Ovary (tissue), 9 donors: ENCODE data around the gene OVCH2. TPM values are rescaled to one million over a fixed set of nuclear protein-coding genes. Genes with fewer than 3 reads are reported as not detected.
A peak's percentile ranks its signal among the peaks of the same experiment; 100 is the strongest.

ENCODE experiments used
- DNase-seq, 5 donors: peaks; one replicate each; pipeline ENCODE4 v3.0.0-alpha.2; 2019 to 2020
- H3K27ac ChIP-seq, 2 donors: fragments of 200-600 bp; one replicate each; pipeline versions ENCODE4 v1.5.1 to v1.8.0; 2019 to 2022
- H3K27me3 ChIP-seq: fragments of 200-600 bp; one replicate; pipeline ENCODE4 v1.8.0; 2022
- H3K36me3 ChIP-seq: fragments of 200-600 bp; sonication (generic); one replicate; pipeline ENCODE4 v1.5.1; 2019
- H3K4me1 ChIP-seq: one replicate; pipeline ENCODE4 v1.8.1; 2013; ENCODE audit warnings: mild to moderate bottlenecking, moderate library complexity; ENCODE audit not compliant: insufficient read depth
- H3K4me3 ChIP-seq: fragments of 200-600 bp; sonication (generic); one replicate; pipeline ENCODE4 v1.5.1; 2017
- H3K9me3 ChIP-seq, 2 donors: fragments of 200-600 bp in 1 of 2; sonication (generic) in 1 of 2; one replicate each; pipeline versions ENCODE4 v1.5.1 to v1.8.1; 2013 to 2019; ENCODE audit warnings: mild to moderate bottlenecking in 1 of 2, moderate library complexity in 1 of 2
- EP300 ChIP-seq: sonication (generic); formaldehyde crosslinking; IDR thresholded peaks from one replicate; pipeline ENCODE4 v1.6.1; 2017; ENCODE audit warnings: antibody characterized with exemption
- POLR2A ChIP-seq: fragments of 450-650 bp; IDR thresholded peaks from one replicate; pipeline ENCODE4 v1.6.1; 2017; ENCODE audit warnings: antibody characterized with exemption, mild to moderate bottlenecking, moderate library complexity
- WGBS, 3 donors: extraction: QIAGEN DNeasy Blood & Tissue Kit in 1 of 3; methylation state at CpG; one replicate each; pipeline versions ENCODE4 v1.1.5 to v1.1.7; 2013 to 2017; 5-methylcytosine and 5-hydroxymethylcytosine counted together
- intact Hi-C, 4 donors: fragments of 100-400 bp; cut with DNase I; formaldehyde crosslinking; loops; one replicate each; pipeline versions ENCODE4 v1.11.0 to v1.15.1; 2022 to 2023
- polyA plus RNA-seq, 2 donors: library from polyadenylated mRNA; stranded (reverse); fragments of 200-250 nt in 1 of 2; fragments of 350-450 nt in 1 of 2; fragmentation: Illumina TruSeq in 1 of 2; extraction: RNeasy Lipid Tissue Mini Kit (QIAGEN cat#74804) in 1 of 2; gene quantifications; one replicate each; pipeline ENCODE4 v1.2.3, GENCODE V29; 2013 to 2014
- total RNA-seq, 7 donors: library from RNA; depleted of rRNA in 2 of 7; stranded (reverse); fragments of >200 nt in 2 of 7; fragmentation: NEBNext Ultra II Directional in 3 of 7; extraction: Animal tissue kit (Norgen Biotek cat#: 25700) in 3 of 7; gene quantifications; one replicate each; pipeline versions ENCODE4 v1.1.0 to v1.2.4, GENCODE V29; 2016 to 2023
- TF ChIP-seq, protein P1 (sequence below), 3 donors: fragments of 450-650 bp in 2 of 3; fragments of 200-600 bp in 1 of 3; IDR thresholded peaks; one replicate each; pipeline versions ENCODE4 v1.5.1 to v1.8.0; 2016 to 2022; ENCODE audit warnings: antibody characterized with exemption in 3 of 3, mild to moderate bottlenecking in 1 of 3
- donor health status: DM: no; HTN: no; CAD: no; lungs with moderate emphysema.
- donor health status: DM: no; HTN: no; CAD: no.
- donor health status: Bipolar disorder and iron deficiency.
- donor health status: DM: yes; HTN: yes; CAD: no.
- donor health status: DM: no; HTN: no; CAD: no.
- donor health status: DM: yes; HTN: yes; CAD: no.

OVCH2 gene
- total and polyA plus RNA-seq, 9 donors: 0.23 to 0.89 TPM; not detected in 7

DNA sequence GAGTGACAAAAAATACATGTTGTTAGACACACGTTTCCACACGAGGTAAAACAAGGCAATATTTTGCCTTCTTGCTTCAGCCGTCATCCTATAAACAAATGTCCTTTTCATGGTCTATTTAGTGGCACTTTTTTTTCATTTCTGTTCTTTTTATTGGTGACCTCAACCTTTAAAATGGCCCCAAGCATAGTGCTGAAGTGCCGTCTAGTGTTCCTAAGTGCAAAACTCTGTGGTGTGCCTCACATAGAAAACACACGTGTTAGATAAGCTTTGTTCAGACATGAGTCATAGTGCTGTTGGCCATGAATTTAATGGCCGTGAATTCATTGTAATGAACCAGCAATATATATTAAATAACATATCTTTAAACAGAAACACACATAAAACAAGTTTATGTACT lies 15.6 kb downstream of the OVCH2 start:
- no peak for TF ChIP-seq EP300
- TF ChIP-seq, protein P1, sequence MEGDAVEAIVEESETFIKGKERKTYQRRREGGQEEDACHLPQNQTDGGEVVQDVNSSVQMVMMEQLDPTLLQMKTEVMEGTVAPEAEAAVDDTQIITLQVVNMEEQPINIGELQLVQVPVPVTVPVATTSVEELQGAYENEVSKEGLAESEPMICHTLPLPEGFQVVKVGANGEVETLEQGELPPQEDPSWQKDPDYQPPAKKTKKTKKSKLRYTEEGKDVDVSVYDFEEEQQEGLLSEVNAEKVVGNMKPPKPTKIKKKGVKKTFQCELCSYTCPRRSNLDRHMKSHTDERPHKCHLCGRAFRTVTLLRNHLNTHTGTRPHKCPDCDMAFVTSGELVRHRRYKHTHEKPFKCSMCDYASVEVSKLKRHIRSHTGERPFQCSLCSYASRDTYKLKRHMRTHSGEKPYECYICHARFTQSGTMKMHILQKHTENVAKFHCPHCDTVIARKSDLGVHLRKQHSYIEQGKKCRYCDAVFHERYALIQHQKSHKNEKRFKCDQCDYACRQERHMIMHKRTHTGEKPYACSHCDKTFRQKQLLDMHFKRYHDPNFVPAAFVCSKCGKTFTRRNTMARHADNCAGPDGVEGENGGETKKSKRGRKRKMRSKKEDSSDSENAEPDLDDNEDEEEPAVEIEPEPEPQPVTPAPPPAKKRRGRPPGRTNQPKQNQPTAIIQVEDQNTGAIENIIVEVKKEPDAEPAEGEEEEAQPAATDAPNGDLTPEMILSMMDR (IDR thresholded peaks at IDR 0.05): peak in 1 of 3 donors; percentile 18
- Histone ChIP-seq H3K4me3 (no peak overlapping the region), H3K27ac (no peak overlapping the region), H3K9me3 (no peaks in the 10 kb centered on the region), H3K4me1 (no peaks in the 10 kb centered on the region), H3K27me3 (no peaks in the 10 kb centered on the region), H3K36me3 (no peaks in the 10 kb centered on the region)
- 37 to 64% (median 47%) methylated on average over 6 of the region's 6 CpGs for WGBS, 3 donors
- no peak for DNase-seq
- intact Hi-C loops: loop anchor here in 1 of 4 donors (5.0 kb wide), 1 partner anchor 593 kb away; no protein-coding TSS in a partner anchor

DNA sequence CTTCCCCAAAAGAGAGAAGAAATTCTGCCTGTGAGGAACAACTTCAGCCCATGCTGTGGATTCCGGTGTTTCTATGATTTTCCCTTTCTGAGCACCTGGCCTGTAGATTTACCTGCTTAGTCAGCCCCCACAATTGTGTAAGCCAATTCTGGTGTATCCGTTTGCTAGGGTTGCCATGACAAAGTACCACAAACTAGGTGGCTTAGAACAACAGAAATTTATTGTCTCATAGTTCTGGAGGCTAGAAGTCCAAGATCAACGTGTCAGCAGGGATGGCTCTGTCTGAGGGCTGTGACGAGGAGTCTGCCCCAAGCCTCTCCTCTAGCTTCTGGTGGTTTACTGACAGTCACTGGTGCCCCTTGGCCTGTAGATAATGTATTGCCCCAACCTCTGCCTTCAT lies 17.0 kb downstream of the OVCH2 start:
- Histone ChIP-seq H3K4me1 (no peaks in the 10 kb centered on the region), H3K9me3 (no peaks in the 10 kb centered on the region), H3K4me3 (no peak overlapping the region), H3K27ac (no peak overlapping the region), H3K36me3 (no peaks in the 10 kb centered on the region), H3K27me3 (no peaks in the 10 kb centered on the region)
- intact Hi-C loops: loop anchor here in 3 of 4 donors (2.0 to 10.0 kb wide), 3 partner anchors 114 to 118 kb away; no protein-coding TSS in a partner anchor
- TF ChIP-seq POLR2A (no peak), EP300 (no peak)
- TF ChIP-seq, protein P1 (IDR thresholded peaks at IDR 0.05): no peak
- 51 to 69% (median 64%) methylated on average over 4 of the region's 4 CpGs for WGBS, 3 donors
- DNase-seq: no peak

DNA sequence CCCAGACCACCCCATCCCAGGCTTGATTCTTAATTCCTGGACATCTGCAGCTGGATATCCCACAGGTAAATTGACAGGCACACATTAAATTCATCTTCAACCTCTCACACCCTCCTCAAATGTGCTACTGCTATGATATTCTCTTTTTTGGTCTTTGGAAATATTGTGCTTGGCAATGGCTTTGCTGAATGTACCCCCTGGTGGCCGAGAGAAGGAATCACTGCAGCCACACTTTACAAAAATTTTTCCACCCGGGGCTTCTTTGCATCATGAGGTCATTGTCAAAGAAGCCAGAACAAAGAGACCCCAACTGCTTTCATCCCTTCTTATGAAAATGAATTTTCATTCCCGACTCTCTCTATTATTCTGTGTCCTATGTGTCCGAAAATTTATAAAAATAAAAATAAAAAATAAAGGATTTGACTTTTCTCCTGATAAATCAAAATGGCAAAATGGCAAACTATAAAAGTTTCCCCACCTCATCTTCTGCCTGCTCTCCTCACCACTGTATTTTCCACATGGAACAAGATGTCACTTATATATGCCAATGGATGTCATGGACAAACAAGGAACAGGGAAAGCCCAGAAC lies 17.9 kb downstream of the OVCH2 start:
- no peaks in the 10 kb centered on the region for H3K27me3 ChIP-seq
- no peaks in the 10 kb centered on the region for H3K36me3 ChIP-seq
- intact Hi-C loops: loop anchor here in 3 of 4 donors (2.0 to 10.0 kb wide), 3 partner anchors 114 to 118 kb away; no protein-coding TSS in a partner anchor
- 10 to 17% (median 15%) methylated on average over 4 of the region's 4 CpGs for WGBS, 3 donors
- peak in 1 of 5 donors; percentile 25 for DNase-seq
- H3K4me3 ChIP-seq: no peak overlapping the region
- H3K9me3 ChIP-seq: no peaks in the 10 kb centered on the region
- H3K4me1 ChIP-seq: no peaks in the 10 kb centered on the region
- no peak overlapping the region for H3K27ac ChIP-seq
- TF ChIP-seq EP300: no peak
- TF ChIP-seq, protein P1 (IDR thresholded peaks at IDR 0.05): peak in 2 of 3 donors; percentile 48 to 73

DNA sequence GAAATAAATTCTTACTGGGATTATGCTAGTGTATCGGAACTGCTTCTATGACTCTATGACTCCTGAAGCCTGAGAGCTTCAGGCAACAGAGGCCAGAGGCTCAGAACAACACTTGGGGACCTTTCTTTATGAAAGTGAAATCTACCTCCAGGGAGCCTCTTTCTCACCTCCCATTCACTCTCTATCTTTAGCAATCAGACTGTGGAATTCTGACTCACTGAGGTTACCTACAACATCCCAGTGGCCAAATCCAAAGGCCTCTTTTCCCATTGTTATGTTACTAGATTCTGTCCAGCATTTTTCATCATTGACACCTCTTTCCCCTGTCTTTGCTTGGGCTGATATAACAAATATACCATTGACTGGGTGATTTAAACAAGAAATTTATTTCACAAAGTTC lies 18.9 kb downstream of the OVCH2 start:
- H3K9me3 ChIP-seq: no peaks in the 10 kb centered on the region
- DNase-seq: no peak
- no peak for TF ChIP-seq POLR2A
- TF ChIP-seq EP300: no peak
- TF ChIP-seq, protein P1 (IDR thresholded peaks at IDR 0.05): no peak
- intact Hi-C loops: loop anchor here in 2 of 4 donors (5.0 to 10.0 kb wide), 2 partner anchors 113 to 115 kb away; no protein-coding TSS in a partner anchor
- WGBS, 3 donors: 90 to 98% (median 97%) methylated on average over 1 of the region's 1 CpG
- H3K4me3 ChIP-seq: no peak overlapping the region
- H3K27me3 ChIP-seq: no peaks in the 10 kb centered on the region
- H3K36me3 ChIP-seq: no peaks in the 10 kb centered on the region
- H3K27ac ChIP-seq: no peak overlapping the region
- H3K4me1 ChIP-seq: no peaks in the 10 kb centered on the region
